Midbrain (tissue), 1 donor: ENCODE data around the gene TBC1D2B.

Source experiments
- DNase-seq: peaks from one replicate; lab custom pipeline; 2025; lab: John Stamatoyannopoulos, UW

Gene TBC1D2B

GRCh38 chr15:78072080-78072892 is 5.2 kb downstream of the TBC1D2B start:
- DNase-seq, result peak; percentile 48

DNA sequence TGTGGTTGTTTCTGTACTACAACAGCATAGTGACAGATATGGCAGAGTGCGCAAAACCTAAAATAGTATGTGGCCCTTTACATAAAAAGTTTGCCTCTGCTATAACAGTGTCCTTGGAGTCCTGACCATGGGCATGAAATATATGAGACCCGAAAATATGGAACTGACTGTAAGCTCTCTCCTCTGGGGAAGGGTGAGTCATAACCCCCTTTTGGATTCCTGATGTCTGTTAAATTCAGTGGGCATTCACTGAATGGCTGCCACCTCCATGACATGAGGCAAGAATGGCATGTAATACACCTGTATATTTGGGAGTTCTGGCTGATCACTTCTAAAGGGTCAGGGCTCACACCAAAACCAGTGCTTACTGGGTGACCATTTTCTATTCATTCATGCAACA is 6.1 kb downstream of the TBC1D2B start:
- no peak for DNase-seq

- DNase-seq, result no peak
These were observed 7.3 kb downstream of the TBC1D2B start for GRCh38 chr15:78070049-78070700.

GRCh38 chr15:78069462-78070029 is 8.0 kb downstream of the TBC1D2B start:
- no peak for DNase-seq

GRCh38 chr15:78069052-78069414 is 8.5 kb downstream of the TBC1D2B start:
- no peak for DNase-seq

DNA sequence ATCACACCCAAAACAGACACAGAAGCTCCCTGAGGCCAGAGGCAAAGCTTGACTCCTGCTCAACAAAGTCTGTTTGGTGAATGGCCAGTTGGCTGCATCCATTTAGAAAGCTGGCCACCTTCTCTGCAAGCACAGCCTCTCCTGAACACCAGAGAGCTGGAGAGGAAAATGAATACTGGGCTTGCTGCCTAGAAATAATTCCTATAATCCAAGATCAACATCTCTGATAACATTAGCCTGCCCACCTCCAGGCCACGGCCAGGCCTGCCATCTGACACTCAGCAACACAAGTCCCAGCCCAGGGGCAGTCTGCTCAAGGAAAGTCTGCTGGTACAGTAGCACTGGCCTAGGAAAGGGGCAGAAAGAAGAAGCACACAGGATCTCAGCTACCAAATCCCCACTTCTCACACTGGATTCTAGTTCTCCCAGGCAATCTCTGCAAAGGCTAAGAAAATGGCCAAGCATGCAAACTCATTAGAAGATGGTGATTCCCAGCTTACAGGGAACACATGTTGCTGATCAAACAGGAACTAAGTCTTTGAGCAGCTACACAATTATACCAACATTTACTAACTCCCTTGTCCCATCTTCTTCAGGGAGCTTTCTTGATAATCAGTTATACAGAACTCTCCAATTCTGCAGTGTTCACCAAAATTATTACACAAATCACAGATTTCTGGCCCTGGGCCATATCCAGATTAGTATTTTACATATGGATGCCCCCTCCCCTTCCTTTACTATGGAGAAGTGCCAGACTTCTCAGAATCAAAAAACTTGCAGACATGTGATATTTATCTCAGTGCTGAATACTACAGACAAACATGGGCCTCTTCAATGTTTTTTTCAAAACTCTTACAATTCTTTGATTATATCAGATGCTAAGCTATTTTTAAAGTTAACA is 9.9 kb downstream of the TBC1D2B start:
- DNase-seq, result no peak

DNA sequence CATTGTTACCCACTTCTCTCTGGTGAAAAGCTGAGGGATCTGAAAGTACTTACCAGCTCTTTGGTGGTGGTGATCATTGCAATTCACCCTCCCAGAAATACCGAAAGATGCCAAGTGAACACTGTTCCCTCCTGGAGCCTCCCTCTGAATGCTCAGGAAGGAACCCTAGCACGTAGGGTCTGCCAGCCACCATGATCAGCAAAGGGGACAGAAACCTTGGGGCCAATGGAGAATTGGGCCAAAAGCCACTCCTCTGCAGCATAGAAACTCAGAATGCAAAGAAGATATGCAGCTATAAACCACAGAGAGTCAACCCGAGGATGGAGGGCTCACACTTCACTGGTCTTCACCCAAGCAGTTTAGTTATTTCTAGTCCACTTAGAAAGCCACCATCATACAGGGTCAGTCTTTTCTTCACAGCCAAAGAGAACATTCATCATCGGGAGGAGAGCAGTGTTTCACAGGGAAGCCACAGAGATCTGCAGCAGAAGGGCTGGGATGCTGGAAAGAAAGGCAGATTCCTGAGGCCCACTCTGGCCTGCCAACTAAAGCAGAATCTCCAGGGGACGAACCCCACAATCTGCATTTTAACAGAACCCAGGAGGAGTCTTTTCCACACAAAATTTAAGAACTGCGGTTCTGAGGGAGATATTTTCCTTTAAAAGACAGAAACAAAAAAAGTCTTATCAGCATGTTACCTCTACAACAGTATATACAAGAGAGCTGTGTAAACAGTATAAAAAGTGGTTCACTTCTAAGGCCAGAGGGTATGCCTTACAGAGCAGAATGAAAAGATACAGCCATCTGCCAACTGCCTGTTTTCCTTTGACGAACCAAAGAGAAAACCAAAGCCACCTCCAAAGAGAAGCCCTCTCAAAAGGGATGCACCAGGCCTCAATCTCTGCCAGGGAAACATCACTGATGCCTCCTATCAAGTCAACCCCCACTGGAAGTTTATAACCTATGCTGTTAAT is 11.3 kb downstream of the TBC1D2B start:
- DNase-seq, result no peak

GRCh38 chr15:78065284-78065872 is 12.1 kb downstream of the TBC1D2B start:
- DNase-seq, result peak; percentile 66

GRCh38 chr15:78064544-78064943 is 13.0 kb downstream of the TBC1D2B start:
- DNase-seq, result no peak

DNA sequence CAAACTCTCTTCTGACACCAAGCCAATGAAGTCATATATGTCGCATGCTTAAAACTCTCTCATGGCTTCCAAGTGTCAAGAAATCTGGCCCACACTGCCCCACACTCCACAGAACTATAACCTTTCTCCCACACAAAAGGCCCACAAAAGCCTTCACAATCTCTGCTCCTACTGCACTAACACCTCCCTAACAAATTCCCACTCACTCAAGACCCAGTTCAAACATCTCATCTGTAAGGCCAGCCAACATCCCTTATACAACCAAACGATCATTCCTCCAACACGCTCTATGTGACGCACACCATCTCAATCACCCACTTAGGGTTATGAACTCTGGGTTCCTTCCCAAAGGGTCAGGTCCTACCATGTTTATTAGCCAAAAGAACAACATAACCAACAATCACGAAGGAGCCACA is 13.5 kb downstream of the TBC1D2B start:
- no peak for DNase-seq

GRCh38 chr15:78063217-78063616 is 14.3 kb downstream of the TBC1D2B start:
- no peak for DNase-seq

DNA sequence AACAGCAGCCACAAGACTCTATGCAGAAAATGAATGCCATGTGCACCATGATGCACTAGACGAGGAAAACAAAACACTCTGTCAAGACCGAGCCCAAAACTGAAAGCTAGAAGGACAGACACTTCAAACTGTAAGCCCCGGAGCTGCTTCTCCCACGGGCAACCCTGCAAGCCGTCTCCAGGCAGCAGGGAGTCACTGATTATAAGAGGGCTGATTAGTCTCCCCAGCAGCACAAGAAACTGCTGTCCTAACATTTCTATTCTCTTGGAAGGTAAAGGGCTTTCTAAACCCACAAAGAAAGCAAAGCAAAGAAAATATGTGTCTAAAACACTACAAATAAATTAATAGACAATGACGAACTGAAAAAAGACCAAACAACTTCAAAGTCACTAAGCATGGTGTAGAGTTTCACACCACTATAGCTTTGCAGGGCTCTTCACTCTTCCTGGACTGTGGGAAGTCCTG is 15.5 kb downstream of the TBC1D2B start:
- DNase-seq, result peak; percentile 32

GRCh38 chr15:78060232-78060631 is 17.3 kb downstream of the TBC1D2B start:
- no peak for DNase-seq

DNA sequence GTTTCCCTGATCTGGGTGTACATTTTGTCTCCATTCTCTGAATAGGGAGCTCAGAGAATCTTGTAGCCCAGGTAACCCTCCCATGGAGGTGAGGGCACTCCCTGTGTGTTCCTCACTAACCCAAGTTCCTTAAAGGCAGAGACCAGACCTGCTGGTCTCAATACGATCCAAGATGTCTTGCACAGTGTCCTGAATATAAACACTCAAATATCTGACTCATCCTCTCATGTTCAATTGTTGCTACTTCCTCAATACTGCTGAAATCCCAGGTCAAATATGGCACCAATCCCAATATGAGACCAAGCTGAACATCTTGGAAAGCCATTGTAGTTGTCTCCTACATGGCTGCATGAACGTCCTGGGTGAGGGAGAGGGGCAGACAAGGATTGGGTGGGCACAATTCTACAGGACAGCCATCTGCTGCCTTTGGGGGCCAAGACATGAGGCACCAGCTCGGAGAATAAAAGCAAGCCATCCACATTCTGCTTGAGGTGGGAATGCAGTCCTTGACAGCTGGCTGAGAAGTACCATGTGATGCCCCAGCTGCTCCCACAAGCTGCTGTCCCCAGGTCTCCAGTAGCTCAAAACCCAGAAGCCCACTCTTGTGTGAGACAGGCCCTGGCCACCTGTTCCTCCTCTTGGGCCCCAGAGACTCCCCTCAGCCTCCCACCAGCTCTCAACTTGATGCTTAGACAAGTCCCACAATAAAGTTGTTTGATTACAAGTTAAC is 18.2 kb downstream of the TBC1D2B start:
- no peak for DNase-seq

GRCh38 chr15:78058401-78058935 is 19.0 kb downstream of the TBC1D2B start:
- no peak for DNase-seq

DNA sequence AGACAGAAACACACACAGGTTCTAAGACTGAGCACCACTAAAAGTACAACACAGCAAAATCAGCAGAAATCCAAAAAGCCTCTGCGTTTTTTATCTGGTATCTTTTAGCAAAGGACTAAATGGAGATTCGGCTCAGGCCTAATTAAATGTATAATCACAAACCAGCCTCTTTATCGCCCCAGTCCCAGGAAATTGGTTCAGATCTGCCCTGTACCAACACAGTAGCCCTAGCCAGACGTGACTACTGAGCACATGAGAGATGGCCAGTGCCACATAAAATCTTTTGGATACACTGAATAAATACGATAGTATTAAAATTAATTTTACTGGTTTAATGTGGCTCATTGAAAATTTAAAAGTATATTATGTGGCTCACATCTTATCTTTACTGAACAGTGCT is 19.7 kb downstream of the TBC1D2B start:
- no peak for DNase-seq

GRCh38 chr15:78056714-78057269 is 20.7 kb downstream of the TBC1D2B start:
- DNase-seq, result peak; percentile 30

DNA sequence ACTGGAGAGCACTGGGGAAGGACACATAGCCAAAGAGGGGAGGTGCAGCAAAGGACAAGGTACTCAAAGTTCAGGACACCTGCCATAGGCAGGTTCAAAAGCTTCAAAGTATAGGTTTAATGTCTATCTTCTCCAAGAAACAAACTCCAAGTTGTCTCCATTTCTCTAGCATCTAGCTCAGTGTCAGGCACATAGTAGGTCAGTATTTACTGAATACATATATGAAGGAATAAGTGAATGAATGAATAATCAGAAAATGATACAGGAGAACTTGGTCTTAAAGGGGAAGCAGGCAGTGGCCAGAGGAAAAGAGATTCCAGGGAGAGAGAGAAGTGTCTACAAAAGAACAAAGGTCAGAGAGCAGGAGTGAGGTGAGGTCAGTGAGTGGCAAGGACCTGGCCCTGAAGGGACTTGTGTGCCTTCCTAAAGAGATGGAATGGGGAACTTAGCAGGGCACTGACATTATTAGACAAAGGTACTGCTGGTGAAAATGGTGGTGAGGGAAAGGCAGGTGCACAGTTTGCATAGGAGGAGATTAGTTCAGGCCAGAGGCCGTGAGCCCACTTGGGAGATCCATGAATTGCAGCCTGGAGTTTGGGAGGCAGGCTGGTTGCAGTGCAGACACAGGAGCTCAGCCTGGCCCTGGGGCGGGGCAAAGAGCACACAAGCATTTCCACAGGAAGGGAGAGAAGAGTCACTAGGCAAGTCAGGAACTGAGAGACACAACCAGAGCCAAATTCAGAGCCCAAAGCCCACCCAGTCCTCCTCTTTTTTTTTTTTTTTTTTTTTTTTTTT is 21.4 kb downstream of the TBC1D2B start:
- DNase-seq, result peak; percentile 18
